NCI-H774 (cell line): ENCODE results near the gene U2AF1L4.

Experiments
- DNase-seq: peaks from one replicate; lab custom pipeline; 2025; lab: John Stamatoyannopoulos, UW

U2AF1L4 gene

GRCh38 chr19:35745328-35746086 lies at the start of gene U2AF1L4, which contains the start of gene PSENEN:
Gene U2AF1L4 (minus strand): TSS chr19:35745418. CDS start chr19:35745391, 27 bp downstream.
Gene PSENEN (plus strand): TSS chr19:35745651. CDS start chr19:35745931, 280 bp downstream.
- DNase-seq: peak; percentile 98

GRCh38 chr19:35793381-35794165 lies 48.4 kb upstream of the U2AF1L4 start:
- no peak for DNase-seq

GRCh38 chr19:35792888-35793287 lies 47.7 kb upstream of the U2AF1L4 start:
- no peak for DNase-seq

- no peak for DNase-seq
Observed at GRCh38 chr19:35792312-35792711, 47.1 kb upstream of the U2AF1L4 start.

GRCh38 chr19:35791814-35792279 lies 46.6 kb upstream of the U2AF1L4 start:
- DNase-seq: no peak

- DNase-seq: peak; percentile 23
Observed at GRCh38 chr19:35790981-35791813, 46.0 kb upstream of the U2AF1L4 start.

GRCh38 chr19:35789978-35790944 lies 45.0 kb upstream of the U2AF1L4 start:
- no peak for DNase-seq

- no peak for DNase-seq
Observed at GRCh38 chr19:35789195-35789977, 44.2 kb upstream of the U2AF1L4 start.

- no peak for DNase-seq
Observed at GRCh38 chr19:35788205-35788960, 43.2 kb upstream of the U2AF1L4 start.

- DNase-seq: no peak
Observed at GRCh38 chr19:35787227-35787799, 42.1 kb upstream of the U2AF1L4 start.

GRCh38 chr19:35786299-35787160 lies 41.3 kb upstream of the U2AF1L4 start:
- DNase-seq: no peak

- DNase-seq: no peak
Observed at GRCh38 chr19:35785339-35785627, 40.1 kb upstream of the U2AF1L4 start.

- no peak for DNase-seq
Observed at GRCh38 chr19:35784503-35785338, 39.5 kb upstream of the U2AF1L4 start.

GRCh38 chr19:35783469-35784434 lies 38.5 kb upstream of the U2AF1L4 start:
- DNase-seq: no peak

- no peak for DNase-seq
Observed at GRCh38 chr19:35782589-35782988, 37.4 kb upstream of the U2AF1L4 start.

- DNase-seq: no peak
Observed at GRCh38 chr19:35781650-35782049, 36.4 kb upstream of the U2AF1L4 start.
